CD4-positive, alpha-beta T cell treated with Interleukin-4 for 4 hours (primary cell): Measurements from ENCODE around the gene LHX2.
"Not testable (repeated sequence)": the region's sequence is repeated elsewhere in the genome, so short reads cannot be mapped to it uniquely, and the experiment has no call there.

Experiments used
- DNase-seq: peaks from one replicate; pipeline ENCODE4 v3.0.0-alpha.2; 2020

Gene LHX2, protein sequence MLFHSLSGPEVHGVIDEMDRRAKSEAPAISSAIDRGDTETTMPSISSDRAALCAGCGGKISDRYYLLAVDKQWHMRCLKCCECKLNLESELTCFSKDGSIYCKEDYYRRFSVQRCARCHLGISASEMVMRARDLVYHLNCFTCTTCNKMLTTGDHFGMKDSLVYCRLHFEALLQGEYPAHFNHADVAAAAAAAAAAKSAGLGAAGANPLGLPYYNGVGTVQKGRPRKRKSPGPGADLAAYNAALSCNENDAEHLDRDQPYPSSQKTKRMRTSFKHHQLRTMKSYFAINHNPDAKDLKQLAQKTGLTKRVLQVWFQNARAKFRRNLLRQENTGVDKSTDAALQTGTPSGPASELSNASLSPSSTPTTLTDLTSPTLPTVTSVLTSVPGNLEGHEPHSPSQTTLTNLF

GRCh38 chr9:124011460-124012301, at the start of gene LHX2:
Gene LHX2 (plus strand): TSS chr9:124011768. CDS start chr9:124012349, 581 bp downstream.
- DNase-seq, result no peak

- no peak for DNase-seq
These were observed 46.8 kb upstream of the LHX2 start for GRCh38 chr9:123964761-123965160.

DNA sequence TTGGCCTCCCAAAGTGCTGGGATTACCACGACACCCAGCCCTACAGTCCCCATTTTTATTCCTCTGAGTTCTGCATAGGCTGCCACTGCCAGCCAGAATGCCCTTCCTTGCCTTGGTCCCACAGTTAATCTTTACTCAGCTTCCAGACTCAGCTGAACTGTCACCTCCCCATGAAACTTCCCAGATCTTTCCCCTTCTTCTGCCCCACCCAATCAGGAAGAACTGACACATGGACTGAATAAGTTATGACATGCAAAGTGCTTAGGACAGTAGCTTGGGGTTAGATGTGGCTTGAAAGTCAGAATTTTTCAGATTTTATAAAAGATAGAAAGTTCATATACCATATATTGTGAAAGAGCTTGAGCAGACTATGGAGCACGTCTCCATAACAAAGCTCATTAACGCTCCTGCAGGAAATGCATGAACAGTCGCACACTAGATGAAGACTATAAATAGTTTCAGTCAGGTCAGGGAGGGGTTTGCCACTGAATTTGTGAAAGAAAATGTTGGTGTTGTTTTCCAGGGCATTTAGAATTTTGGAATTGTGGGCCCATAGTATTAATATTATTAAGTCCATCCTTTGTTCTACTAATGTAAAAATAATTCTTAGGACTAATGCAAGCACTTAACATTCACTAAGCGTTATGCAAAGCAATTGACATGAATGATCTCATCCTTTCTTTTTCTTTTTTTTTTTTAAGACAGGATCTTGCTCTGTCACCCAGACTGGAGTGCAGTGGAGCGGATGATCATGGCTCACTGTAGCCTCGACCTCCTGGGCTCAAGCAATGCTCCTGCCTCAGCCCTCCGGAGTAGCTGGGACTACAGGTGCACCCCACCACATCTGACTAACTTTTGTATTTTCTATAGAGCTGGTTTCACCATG, 45.5 kb upstream of the LHX2 start:
- no peak for DNase-seq

DNA sequence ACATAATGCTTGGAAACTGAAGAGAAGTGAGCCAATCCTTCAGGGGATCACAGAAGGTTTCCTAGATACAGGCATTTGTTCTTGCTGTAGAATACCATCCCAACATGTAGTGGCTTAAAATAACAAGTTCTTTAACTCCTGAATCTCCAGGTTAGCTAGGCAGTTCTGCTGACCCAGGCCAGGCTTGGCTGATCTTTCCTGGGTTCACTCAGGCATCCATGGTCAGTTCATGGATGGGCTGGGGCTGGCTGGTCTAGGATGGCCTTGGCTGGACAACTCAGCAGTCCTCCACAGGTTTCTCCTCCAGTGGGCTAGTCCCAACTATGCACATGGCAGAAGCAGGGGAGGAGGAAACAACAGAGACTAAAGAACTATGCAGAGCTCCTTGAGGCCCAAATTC, 44.2 kb upstream of the LHX2 start:
- DNase-seq, result no peak

DNA sequence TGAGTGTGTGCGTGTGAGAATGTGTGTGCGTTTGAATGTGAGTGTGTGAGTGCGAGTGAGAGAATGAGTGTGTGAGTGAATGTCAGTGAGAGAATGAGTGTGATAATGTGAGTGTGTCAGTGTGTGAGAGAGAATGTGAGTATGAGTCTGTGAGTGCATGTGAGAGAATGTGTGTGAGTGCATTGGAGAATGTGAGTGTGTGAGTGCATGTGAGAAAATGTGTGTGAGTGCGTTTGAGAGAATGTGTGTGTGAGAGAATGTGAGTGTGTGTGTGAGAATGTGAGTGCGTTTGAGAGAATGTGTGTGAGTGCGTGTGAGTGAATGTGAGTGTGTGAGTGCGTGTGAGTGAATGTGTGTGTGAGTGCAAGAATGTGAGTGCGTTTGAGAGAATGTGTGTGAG, 39.0 kb upstream of the LHX2 start:
- no peak for DNase-seq

- no peak for DNase-seq
These were observed 37.9 kb upstream of the LHX2 start for GRCh38 chr9:123973590-123974223.

GRCh38 chr9:123974471-123974870, 37.1 kb upstream of the LHX2 start:
- no peak for DNase-seq

GRCh38 chr9:123975871-123976270, 35.7 kb upstream of the LHX2 start:
- DNase-seq, result no peak

GRCh38 chr9:123976579-123976978, 35.0 kb upstream of the LHX2 start:
- not testable (repeated sequence) for DNase-seq

DNA sequence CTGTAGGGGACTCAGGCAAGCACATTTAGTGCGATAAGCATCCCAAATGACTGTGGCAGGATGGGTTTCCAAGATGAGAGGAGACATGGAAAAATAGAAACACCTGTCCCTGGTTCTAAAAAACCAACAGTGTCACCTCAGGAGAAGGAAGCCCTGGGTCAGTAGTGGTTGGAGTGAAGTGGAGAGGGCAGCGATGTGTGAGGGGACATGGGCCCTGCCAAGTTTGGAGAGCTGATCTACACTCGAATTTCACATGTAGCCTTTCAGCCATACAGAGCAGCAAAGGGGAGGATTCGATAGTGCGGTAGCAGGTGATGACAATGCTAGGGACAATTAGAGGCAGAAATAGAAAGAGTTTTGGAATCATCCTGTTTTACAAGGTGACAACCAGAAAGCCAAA, 32.6 kb upstream of the LHX2 start:
- DNase-seq, result no peak

DNA sequence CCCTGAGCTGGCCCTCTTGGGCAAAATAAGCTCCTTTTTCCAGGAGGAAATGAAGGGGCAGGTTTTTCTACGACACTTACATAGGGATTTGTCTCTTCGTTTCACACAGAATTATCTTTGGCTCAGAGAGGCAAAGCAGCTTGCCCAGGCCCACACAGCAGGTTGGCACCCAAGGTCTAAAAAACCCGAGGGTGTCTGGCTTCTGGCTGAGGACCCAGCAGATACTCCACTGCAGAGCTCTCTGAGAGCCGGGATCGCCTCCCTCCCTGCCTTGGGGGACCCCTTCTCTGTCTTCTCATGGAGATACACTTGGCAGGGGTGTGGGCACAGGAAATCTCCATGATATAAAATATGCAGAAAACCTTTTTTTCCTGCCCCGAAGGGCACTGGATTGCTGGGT, 29.0 kb upstream of the LHX2 start:
- no peak for DNase-seq

- DNase-seq, result no peak
These were observed 28.5 kb upstream of the LHX2 start for GRCh38 chr9:123983047-123983446.

GRCh38 chr9:123984802-123985201, 26.8 kb upstream of the LHX2 start:
- no peak for DNase-seq

- no peak for DNase-seq
These were observed 25.7 kb upstream of the LHX2 start for GRCh38 chr9:123985869-123986268.

- DNase-seq, result no peak
These were observed 21.1 kb upstream of the LHX2 start for GRCh38 chr9:123990427-123990826.

- not testable (repeated sequence) for DNase-seq
These were observed 18.9 kb upstream of the LHX2 start for GRCh38 chr9:123992679-123993078.

GRCh38 chr9:123996731-123997421, 14.7 kb upstream of the LHX2 start:
- no peak for DNase-seq

DNA sequence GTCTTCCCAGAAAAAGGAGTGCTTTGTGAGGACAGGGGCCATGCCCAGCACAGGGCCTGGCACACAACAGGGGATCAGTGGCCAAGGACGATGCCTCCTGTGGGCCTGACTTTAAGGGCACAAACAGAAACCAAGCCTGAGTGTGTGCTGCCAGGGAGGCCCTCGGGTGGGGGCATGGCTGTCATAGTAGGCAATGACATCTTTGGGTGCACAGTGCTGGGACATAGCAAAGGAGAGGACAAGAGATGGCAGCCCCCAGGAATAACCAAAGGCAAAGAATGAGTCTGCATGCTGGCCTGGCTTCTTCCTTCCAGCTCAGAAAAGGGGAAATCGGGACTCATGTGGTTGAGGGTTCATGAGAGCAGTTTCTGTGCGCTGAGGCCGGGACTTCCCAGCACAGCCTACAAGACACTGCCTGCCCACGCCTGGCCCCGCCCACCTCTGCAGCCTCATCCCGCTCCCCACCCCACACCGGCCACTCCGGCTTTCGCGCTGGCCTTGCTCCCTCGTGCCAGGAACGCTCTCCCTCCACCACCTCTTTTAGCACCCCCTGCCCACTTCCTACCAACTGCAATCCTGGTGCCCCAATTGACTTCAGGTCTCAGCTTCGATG, 13.8 kb upstream of the LHX2 start:
- DNase-seq, result no peak

DNA sequence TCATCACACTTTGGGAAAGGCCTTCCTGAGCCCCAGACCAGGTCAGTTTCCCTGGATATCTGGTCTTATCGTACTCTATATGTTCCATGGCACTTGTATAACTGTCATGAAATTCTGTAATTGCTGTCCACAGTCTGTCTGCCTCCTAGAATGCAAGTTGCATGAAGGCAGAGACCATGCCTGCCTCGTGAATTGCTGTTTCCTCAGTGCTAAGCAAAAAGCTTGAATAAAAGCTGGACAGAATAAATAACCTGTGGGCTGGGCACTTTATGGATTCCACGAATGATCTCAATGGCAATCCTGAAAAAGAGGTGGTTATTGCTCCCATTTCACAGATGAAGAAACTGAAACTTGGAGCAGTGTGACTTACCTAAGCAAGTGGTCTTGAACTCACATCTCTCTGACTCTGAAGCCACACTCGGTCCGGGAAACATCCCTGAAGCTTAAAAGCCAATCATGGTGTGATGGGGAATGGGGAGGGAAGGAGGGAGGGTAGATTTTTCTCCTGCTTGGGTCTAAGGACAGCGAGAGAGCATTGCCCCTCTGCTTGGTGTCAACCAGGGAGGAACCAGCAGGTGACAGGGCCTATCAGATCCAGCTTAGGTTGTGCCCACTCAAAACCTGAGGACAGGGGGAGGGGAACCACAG, 13.2 kb upstream of the LHX2 start:
- no peak for DNase-seq

DNA sequence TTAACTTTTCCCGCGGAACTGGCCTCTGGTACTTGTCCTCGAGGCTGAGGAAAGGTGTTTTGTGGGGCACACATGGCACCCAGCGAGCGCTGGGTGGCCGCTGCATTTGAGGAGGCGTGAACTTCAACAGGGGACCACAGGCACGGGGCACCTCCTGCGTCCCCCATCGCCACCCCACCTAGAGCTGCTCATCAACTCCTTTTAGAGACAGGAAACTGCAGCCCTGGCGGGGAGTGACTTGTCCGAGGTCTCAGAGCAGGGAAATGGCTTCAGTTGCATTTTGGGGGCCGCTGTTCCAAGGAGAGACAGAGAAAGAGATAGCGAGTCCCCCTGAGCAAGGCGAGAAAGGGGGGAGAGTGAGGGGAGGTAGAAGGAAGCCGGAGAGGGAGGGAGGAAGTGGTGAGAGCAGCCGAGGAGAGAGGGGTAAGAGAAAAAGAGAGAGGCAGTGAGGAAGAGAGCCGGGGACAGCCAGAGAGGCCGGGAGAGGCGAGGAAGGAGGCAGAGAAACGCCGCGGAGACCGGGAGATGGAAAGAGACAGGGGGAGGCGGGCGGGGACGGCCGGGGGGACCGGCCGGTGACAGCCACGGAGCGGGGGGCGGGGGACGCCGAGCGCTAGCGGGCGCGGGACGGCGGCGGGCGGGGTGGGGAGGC, 12.5 kb upstream of the LHX2 start:
- no peak for DNase-seq
